Thoracic aorta (tissue), 2 donors: Measurements from ENCODE around the gene ADPRHL1. TPM values are rescaled to one million over a fixed set of nuclear protein-coding genes. Genes with fewer than 3 reads are reported as not detected.

Source experiments
- ATAC-seq: fragments of 150-250 bp; one replicate; pipeline ENCODE4 v1.8.0; 2017; ENCODE audit warnings: low read depth; ENCODE audit not compliant: insufficient number of reproducible peaks, low FRiP score
- DNase-seq: peaks from one replicate; pipeline ENCODE4 v3.0.0-alpha.2; 2020; ENCODE audit warnings: low spot score
- H3K27ac ChIP-seq, 2 donors: fragments of 200-600 bp; sonication (generic); 1 replicate in 1 of 2; 2 replicates in 1 of 2; pipeline ENCODE4 v1.5.1; 2016; ENCODE audit warnings: mild to moderate bottlenecking in 2 of 2, moderate library complexity in 2 of 2
- H3K27me3 ChIP-seq: fragments of 200-600 bp; sonication (generic); replicated peaks from 2 replicates; pipeline ENCODE4 v1.6.0; 2016; ENCODE audit warnings: mild to moderate bottlenecking; ENCODE audit not compliant: insufficient read depth
- H3K36me3 ChIP-seq: fragments of 200-600 bp; sonication (generic); one replicate; pipeline ENCODE4 v1.5.1; 2016
- H3K4me1 ChIP-seq, 2 donors: fragments of 200-600 bp; sonication (generic); 1 replicate in 1 of 2; 2 replicates in 1 of 2; pipeline versions ENCODE4 v1.5.1 to v1.6.0; 2016; ENCODE audit warnings: low read depth in 2 of 2, mild to moderate bottlenecking in 1 of 2; ENCODE audit not compliant: control insufficient read depth in 1 of 2
- H3K4me3 ChIP-seq: fragments of 200-600 bp; sonication (generic); 2 replicates; pipeline ENCODE4 v1.5.1; 2016; ENCODE audit warnings: mild to moderate bottlenecking
- H3K9me3 ChIP-seq: fragments of 200-600 bp; sonication (generic); 2 replicates; pipeline ENCODE4 v1.5.1; 2016
- total RNA-seq, 2 donors: library from RNA; depleted of rRNA; stranded (reverse); fragments of >200 nt; gene quantifications; one replicate each; pipeline versions ENCODE4 v1.1.0 to v1.2.3, GENCODE V29; 2016
- TF ChIP-seq, protein P1 (sequence below): fragments of 200-600 bp; sonication (generic); IDR thresholded peaks from one replicate; pipeline ENCODE4 v1.5.1; 2019; ENCODE audit warnings: antibody characterized with exemption

ADPRHL1 gene
- total RNA-seq, 2 donors from 2014 or later: 11.8 to 12.6 TPM

DNA sequence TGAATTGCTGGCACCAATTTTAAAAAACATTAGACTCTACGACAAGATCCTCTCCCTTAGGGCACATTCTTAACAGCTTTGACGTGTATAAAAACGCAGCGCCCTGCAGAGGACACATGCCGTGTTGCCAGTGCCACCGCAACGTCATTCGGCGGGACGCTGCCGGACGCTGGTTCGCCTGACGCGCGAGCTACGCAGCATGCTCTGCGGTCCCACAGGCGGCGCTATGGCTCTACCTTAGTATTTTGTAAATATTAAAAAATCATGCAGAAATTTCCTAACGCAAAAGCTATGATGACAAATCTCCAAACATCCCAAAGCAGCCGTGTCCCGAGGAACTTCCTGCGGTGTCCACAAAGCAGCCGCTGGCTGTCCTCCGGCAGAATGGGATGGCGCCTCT lies 4.2 kb upstream of the ADPRHL1 start:
- ATAC-seq (no peak), DNase-seq (no peak)
- H3K36me3 ChIP-seq: peaks cover 36% of the 10 kb centered on the region
- no peak overlapping the region for H3K27ac ChIP-seq
- no peaks in the 10 kb centered on the region for H3K9me3 ChIP-seq
- no peaks in the 10 kb centered on the region for H3K27me3 ChIP-seq
- TF ChIP-seq, protein P1, sequence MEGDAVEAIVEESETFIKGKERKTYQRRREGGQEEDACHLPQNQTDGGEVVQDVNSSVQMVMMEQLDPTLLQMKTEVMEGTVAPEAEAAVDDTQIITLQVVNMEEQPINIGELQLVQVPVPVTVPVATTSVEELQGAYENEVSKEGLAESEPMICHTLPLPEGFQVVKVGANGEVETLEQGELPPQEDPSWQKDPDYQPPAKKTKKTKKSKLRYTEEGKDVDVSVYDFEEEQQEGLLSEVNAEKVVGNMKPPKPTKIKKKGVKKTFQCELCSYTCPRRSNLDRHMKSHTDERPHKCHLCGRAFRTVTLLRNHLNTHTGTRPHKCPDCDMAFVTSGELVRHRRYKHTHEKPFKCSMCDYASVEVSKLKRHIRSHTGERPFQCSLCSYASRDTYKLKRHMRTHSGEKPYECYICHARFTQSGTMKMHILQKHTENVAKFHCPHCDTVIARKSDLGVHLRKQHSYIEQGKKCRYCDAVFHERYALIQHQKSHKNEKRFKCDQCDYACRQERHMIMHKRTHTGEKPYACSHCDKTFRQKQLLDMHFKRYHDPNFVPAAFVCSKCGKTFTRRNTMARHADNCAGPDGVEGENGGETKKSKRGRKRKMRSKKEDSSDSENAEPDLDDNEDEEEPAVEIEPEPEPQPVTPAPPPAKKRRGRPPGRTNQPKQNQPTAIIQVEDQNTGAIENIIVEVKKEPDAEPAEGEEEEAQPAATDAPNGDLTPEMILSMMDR: no peak
- H3K4me1 ChIP-seq: no peaks in the 10 kb centered on the region
- H3K4me3 ChIP-seq: no peak overlapping the region

DNA sequence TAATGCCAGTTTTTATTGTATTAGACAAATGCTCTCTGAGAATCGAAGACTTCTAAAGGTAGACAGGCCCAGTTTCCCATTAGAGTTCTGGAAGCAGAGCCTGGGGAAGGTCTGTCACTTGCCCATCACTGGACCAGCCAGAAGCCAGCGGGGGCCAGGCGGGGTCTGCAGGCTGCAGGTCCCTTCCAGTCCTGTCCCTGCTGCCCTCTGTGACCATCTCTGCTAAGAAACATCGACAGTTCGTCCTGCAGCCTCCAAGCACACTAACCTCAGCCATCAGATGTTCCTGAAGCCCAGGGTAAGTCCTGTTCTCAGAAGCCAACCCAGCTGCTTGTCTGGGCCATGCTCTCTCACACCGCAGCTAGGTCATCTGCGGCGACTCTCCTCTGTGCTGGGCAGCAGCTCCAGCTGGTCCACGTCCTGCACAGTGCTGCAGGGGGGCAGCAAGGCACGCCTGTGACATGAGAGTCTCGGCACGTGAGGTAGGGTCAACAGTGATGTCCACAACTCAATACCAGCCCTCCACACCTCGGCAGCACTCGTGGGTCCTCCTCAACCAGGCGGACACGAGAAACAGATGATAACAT lies 2.9 kb upstream of the ADPRHL1 start:
- DNase-seq: no peak
- H3K27ac ChIP-seq: no peak overlapping the region
- TF ChIP-seq, protein P1: no peak
- peaks cover 36% of the 10 kb centered on the region for H3K36me3 ChIP-seq
- H3K4me3 ChIP-seq: no peak overlapping the region
- ATAC-seq: no peak
- no peaks in the 10 kb centered on the region for H3K9me3 ChIP-seq
- no peaks in the 10 kb centered on the region for H3K27me3 ChIP-seq
- no peaks in the 10 kb centered on the region for H3K4me1 ChIP-seq

DNA sequence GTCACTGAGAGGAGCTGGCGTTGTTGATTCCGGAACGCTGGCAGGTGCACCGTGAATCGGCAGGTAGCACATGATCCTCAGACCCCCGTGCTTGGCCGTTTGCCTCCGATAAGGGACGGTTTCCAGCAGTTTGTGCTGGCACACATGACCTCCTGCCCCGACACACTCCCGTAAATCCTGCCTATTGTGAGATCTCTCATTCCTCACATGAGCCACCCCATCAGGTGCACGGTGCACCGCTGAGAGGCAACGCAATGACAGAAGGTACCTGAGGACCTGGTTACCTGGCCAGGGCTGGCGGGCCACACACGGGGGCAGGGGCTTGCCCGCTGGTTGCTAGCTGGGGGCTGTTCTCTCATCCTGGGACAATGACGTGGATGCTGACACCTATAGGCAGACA lies 2.1 kb upstream of the ADPRHL1 start:
- DNase-seq (no peak), ATAC-seq (no peak)
- Histone ChIP-seq H3K4me3 (no peak overlapping the region), H3K4me1 (no peaks in the 10 kb centered on the region), H3K9me3 (no peaks in the 10 kb centered on the region), H3K27ac (no peak overlapping the region), H3K27me3 (no peaks in the 10 kb centered on the region), H3K36me3 (peaks cover 28% of the 10 kb centered on the region)
- TF ChIP-seq, protein P1: no peak

DNA sequence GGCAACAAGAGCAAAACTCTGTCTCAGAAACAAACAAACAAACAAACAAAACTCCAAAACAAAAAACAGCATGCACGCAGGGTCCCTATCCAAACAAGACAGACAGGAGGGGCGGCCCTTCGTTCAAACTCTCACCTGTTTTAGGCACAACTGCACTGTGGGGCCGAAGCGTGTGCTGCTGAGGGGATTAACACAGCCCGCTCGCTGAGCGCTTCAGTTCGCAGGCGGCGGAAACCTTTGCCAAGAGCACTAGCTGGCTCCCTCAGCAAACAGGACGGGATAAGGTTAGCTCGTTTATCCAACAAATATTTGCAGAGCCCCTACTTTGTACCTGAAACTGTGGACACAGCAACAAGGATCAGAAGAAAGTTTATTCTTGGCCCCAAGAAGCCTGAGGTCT lies 1.6 kb upstream of the ADPRHL1 start:
- H3K9me3 ChIP-seq: no peaks in the 10 kb centered on the region
- DNase-seq (no peak), ATAC-seq (no peak)
- peaks cover 24% of the 10 kb centered on the region for H3K36me3 ChIP-seq
- H3K27me3 ChIP-seq: no peaks in the 10 kb centered on the region
- TF ChIP-seq, protein P1: no peak
- H3K4me3 ChIP-seq: no peak overlapping the region
- no peak overlapping the region for H3K27ac ChIP-seq
- H3K4me1 ChIP-seq: no peaks in the 10 kb centered on the region

DNA sequence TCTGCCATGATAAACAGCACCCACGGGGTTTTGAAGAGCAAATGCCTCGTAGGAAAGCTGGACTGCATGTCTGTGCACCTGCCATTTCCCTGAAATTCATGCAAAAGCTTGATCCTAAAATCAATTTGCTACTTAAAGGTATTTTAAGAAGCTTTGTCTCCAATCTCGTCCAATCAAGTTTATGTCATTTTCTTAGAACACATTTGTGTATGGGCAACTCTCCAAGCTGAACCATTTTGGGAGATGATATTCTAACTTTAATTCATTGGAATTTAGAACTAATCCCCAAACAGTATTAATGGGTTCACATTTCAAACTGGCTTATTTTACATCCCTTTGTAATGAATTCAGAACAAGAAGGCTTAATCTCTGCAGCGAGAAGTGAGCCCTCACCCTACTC lies 822 bp downstream of the ADPRHL1 start:
- H3K27me3 ChIP-seq: no peaks in the 10 kb centered on the region
- no peak overlapping the region for H3K4me3 ChIP-seq
- H3K36me3 ChIP-seq: peaks cover 9% of the 10 kb centered on the region
- H3K27ac ChIP-seq: no peak overlapping the region
- H3K4me1 ChIP-seq: no peaks in the 10 kb centered on the region
- DNase-seq (no peak), ATAC-seq (no peak)
- H3K9me3 ChIP-seq: no peaks in the 10 kb centered on the region
- TF ChIP-seq, protein P1: no peak
